Measurements from ENCODE around the gene ACTRT2. TPM values are rescaled to one million over a fixed set of nuclear protein-coding genes. Genes with fewer than 3 reads are reported as not detected.

Gene ACTRT2
- total and polyA plus RNA-seq, 11 donors = not detected

DNA sequence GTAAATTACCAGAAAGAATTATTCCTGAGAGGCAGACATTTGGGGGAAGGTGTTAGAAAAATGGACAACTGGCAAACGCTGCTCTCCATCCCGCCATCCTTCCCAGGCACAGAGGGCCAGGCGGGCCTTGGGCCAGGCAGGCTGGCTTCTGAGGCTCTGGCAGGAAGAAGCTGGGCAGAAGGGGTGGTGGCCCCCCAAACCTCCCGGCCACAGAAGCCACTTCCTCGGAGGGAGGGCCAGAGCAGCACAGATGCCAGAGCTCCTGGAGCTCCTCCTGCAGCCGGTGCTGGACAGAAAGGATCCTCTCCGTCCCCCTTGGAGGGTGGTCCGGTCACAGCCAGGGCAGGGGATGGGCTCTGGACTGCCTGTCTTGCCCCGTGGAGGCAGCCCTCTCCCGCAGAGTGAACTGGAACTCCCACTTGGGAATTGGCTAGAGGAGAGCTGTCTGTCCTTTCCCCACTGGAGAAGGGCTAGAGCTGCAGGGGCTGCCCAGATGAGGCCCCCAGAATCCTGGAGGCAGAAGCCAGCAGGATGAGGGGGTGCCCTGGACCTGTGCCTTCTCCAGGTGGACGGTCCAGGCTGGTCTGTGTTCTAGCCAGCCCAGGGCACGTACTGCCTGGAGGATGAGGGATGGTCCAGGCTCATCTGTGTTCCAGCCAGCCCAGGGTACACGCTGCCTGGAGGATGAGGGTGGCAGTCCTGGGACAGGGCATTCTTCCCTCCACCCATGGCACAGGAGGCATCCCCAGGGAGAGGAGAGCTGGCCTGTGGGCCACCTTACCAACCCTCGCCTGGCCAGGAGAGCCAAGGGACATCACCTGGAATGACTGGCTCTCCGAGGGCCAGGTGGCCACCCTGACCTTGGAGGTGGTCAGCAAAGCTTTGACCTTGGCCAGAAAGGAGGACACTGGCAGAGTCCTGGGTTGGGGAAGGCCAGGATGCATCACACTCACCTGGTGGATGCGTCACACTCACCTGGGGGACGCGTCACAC is 47.4 kb upstream of the ACTRT2 start:
- no peak for ATAC-seq
- TF ChIP-seq, protein P1, sequence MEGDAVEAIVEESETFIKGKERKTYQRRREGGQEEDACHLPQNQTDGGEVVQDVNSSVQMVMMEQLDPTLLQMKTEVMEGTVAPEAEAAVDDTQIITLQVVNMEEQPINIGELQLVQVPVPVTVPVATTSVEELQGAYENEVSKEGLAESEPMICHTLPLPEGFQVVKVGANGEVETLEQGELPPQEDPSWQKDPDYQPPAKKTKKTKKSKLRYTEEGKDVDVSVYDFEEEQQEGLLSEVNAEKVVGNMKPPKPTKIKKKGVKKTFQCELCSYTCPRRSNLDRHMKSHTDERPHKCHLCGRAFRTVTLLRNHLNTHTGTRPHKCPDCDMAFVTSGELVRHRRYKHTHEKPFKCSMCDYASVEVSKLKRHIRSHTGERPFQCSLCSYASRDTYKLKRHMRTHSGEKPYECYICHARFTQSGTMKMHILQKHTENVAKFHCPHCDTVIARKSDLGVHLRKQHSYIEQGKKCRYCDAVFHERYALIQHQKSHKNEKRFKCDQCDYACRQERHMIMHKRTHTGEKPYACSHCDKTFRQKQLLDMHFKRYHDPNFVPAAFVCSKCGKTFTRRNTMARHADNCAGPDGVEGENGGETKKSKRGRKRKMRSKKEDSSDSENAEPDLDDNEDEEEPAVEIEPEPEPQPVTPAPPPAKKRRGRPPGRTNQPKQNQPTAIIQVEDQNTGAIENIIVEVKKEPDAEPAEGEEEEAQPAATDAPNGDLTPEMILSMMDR (IDR thresholded peaks at IDR 0.05) = no peak
- TF ChIP-seq POLR2A (IDR thresholded peaks at IDR 0.05) = no peak
- H3K4me1 ChIP-seq = no peaks in the 10 kb centered on the region
- intact Hi-C loops (cut with DNase I) = no loop called here
- no peaks in the 10 kb centered on the region for H3K36me3 ChIP-seq
- H3K27me3 ChIP-seq = peaks cover 0 to 8% (median 0%) of the 10 kb centered on the region in 9 donors
- no peaks in the 10 kb centered on the region for H3K9me3 ChIP-seq
- H3K27ac ChIP-seq = no peak overlapping the region
- WGBS, 4 donors = 50 to 64% (median 61%) methylated on average over 13 to 18 of the region's 18 CpGs
- peak in 2 of 5 donors; percentile 2 to 31 for DNase-seq
- H3K4me3 ChIP-seq = no peak overlapping the region

DNA sequence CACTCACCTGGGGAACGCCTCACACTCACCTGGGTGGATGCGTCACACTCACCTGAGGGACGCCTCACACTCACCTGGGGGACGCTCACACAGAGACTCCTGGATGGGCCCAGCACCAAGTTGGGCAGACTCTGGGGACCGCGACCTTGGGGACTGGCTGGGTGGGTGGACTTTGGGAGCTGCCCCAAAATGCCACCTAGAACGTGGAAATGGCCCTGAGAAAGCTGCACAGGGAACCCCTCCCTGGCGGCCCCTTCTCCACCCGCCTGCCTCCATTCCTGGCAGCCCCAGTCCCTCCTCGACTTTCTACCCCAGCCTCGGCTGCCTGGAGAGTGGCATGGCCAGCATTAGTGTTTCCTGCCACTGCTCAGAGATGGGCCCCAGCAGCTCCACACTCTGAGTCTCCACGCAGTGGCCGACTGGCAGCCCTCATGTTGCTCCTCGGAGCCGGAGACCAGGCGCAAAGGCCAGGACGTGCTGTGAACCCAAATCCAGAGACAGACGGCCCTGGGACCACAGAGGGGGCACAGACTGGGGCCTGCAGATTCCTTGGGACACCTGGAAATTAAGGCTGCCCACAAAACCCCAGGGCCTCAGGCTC is 46.5 kb upstream of the ACTRT2 start:
- ATAC-seq (no peak), DNase-seq (peak in 2 of 5 donors; percentile 4 to 38)
- peaks cover 0 to 5% (median 0%) of the 10 kb centered on the region in 9 donors for H3K27me3 ChIP-seq
- intact Hi-C loops (cut with DNase I) = no loop called here
- H3K4me3 ChIP-seq = no peak overlapping the region
- no peaks in the 10 kb centered on the region for H3K4me1 ChIP-seq
- H3K9me3 ChIP-seq = no peaks in the 10 kb centered on the region
- no peaks in the 10 kb centered on the region for H3K36me3 ChIP-seq
- TF ChIP-seq, protein P1 (IDR thresholded peaks at IDR 0.05) = no peak
- no peak for TF ChIP-seq POLR2A (IDR thresholded peaks at IDR 0.05)
- no peak overlapping the region for H3K27ac ChIP-seq
- WGBS, 4 donors = 70 to 81% (median 78%) methylated on average over 15 to 18 of the region's 18 CpGs

DNA sequence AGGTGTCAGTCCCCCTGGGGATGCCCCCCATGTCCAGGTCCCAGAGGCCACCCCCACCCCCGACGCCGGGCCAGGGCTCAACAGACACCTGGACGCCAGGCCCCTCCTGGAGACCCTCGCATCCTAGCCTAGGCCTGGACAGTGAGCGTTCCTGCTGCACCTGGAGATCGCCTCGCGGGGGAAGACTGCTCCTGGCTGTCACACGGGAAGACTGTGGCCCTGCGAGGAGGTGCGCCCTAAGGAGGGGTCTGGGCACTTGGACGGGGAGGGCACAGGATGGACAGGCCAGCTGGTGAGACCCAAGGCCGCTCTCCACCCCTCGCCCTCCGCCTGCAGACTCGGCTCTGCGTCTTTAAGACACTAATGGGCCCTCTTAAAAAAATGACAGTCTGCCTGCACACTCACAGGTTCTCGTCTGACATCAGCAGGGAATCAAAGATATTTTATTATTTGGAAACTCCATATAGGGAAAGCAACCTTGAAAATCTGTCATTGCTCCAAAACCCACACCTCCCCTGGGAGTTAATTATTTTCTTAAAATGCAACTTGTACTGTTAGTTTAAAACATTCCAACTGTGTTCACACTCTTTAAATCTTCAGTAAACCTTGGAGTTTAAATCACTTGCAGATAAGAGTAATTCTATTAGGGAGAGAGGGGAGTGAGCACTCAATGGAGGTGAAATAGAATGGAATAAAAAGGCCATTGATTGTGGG is 45.6 kb upstream of the ACTRT2 start:
- H3K4me1 ChIP-seq = peaks cover 0 to 7% (median 0%) of the 10 kb centered on the region in 12 donors
- no peak overlapping the region for H3K27ac ChIP-seq
- no peak overlapping the region for H3K4me3 ChIP-seq
- H3K36me3 ChIP-seq = no peaks in the 10 kb centered on the region
- intact Hi-C loops (cut with DNase I) = no loop called here
- H3K27me3 ChIP-seq = peaks cover 0 to 5% (median 0%) of the 10 kb centered on the region in 9 donors
- H3K9me3 ChIP-seq = no peaks in the 10 kb centered on the region
- DNase-seq (peak in 2 of 5 donors; percentile 3 to 42), ATAC-seq (no peak)
- WGBS, 4 donors = 74 to 87% (median 82%) methylated on average over 11 to 19 of the region's 19 CpGs
- TF ChIP-seq POLR2A (IDR thresholded peaks at IDR 0.05) = no peak
- TF ChIP-seq, protein P1 (IDR thresholded peaks at IDR 0.05) = no peak
